GM23248 (cell line): ENCODE measurements around the gene AMFR.

ENCODE experiments used
- EZH2 ChIP-seq: fragments of 200-600 bp; sonication (generic); IDR thresholded peaks from 2 replicates; pipeline ENCODE4 v1.6.1; 2018; ENCODE audit warnings: antibody characterized with exemption, mild to moderate bottlenecking; ENCODE audit not compliant: insufficient read depth, poor library complexity, severe bottlenecking
- EZH2phosphoT487 ChIP-seq: fragments of 200-600 bp; sonication (generic); IDR thresholded peaks from 2 replicates; pipeline ENCODE4 v1.6.1; 2018; ENCODE audit warnings: antibody characterized with exemption, moderate library complexity, mild to moderate bottlenecking, low read depth; ENCODE audit not compliant: insufficient read depth

- TF ChIP-seq EZH2 (no peak), EZH2phosphoT487 (no peak)
These were observed 56.8 kb downstream of the AMFR start for GRCh38 chr16:56368545-56368944.
